Daoy (cell line): ENCODE measurements around the gene IP6K3. TPM values are rescaled to one million over a fixed set of nuclear protein-coding genes. Genes with fewer than 3 reads are reported as not detected.
A peak's percentile ranks its signal among the peaks of the same experiment; 100 is the strongest.

Experiments
- DNase-seq: peaks from one replicate; pipeline ENCODE4 v3.0.0-alpha.2; 2015; ENCODE audit warnings: low read depth
- total RNA-seq: library from RNA; depleted of rRNA; stranded (reverse); fragments of >200 nt; shearing (Covaris generic); gene quantifications from 2 replicates; pipeline ENCODE4 v1.2.3, GENCODE V29; 2014

IP6K3 gene
- total RNA-seq, 1 experiment from 2014 or later, result not detected

DNA sequence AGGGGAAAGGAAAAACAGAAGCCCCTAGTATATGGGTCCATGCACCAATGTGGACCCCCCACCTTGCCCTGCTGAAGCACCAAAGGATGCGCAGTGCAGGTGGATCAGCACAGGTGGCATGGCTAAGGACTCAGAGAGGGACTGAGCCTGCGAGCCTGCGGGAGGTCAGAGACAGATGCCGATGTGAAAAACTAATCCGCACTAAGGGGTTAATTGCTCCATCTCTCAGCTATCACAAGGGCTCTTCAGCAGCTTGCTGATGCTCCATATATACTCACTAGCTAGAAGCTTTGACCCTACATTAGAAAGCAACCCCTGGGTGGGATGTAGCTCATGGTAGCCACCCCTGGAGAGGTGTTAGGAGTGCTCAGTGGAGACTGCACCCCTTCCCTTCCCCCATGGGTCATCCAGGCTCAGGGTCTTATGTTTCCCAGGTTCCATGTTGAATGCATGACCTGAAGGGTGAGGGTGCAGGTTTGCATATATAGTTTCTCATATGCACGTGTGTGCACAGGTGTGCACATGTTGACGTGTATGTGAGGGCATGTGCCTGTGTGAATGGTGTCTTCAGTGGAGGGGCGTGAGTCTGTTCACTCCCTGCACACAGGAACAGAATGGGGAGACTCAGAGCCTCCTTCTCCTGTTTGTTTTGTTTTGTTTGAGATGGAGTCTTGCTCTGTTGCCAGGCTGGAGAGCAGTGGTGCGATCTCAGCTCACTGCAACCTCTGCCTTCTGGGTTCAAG is 13.4 kb upstream of the IP6K3 start:
- DNase-seq, result no peak

DNA sequence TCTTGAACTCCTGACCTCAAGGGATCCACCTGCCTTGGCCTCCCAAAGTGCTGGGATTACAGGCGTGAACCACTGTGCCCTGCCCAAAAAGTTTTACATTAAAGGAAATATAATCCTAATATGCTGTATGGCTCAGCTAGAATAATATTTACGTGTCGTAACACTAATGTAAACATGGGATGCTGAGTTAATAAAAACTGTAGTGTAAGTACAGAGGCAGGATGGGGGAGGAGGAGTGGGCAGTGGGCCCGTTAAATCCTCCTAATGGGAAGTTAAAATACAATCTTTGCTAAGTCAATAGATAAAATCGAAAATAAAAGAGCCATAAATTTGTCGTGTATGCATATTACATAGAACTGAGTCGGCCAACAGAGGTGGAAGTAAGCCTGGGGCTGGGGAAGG is 12.1 kb upstream of the IP6K3 start:
- no peak for DNase-seq

DNA sequence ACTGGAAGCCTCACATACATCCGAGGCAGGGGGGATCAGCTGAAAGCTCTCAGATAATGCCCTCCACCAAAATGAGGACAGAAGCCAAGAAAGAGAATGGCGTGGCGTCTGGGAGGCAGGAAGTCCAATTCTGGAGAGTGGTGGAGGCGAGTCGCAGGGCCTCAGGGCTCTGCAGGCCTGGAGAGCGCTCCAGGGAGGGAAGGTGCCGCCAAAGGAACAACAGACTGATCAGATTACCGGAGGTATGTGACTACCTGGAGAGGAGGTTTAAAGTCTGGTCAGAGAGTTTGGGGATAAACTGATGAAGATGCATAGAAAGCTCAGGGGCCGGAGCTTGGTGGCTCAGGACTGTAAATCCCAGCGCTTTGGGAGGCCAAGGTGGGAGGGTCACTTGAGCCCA is 11.2 kb upstream of the IP6K3 start:
- DNase-seq, result no peak

DNA sequence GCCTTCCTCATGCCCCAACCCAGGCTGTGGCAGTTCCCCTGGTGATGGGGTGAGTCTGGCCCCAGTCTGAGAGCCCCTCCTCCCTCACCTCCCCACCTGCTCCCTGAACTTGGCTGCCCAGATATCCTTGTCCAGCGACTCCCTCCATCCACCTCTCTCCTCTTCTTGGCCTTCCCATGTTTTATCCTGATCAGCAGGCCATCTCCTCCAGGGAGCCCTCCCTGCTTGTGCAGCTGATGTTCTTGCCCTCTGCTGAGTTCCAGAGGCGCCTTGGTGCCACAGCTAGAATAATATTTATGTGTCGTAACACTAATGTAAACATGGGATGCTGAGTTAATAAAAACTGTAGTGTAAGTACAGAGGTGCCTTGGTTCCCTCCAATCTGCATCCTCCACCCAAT is 10.4 kb upstream of the IP6K3 start:
- DNase-seq, result no peak

DNA sequence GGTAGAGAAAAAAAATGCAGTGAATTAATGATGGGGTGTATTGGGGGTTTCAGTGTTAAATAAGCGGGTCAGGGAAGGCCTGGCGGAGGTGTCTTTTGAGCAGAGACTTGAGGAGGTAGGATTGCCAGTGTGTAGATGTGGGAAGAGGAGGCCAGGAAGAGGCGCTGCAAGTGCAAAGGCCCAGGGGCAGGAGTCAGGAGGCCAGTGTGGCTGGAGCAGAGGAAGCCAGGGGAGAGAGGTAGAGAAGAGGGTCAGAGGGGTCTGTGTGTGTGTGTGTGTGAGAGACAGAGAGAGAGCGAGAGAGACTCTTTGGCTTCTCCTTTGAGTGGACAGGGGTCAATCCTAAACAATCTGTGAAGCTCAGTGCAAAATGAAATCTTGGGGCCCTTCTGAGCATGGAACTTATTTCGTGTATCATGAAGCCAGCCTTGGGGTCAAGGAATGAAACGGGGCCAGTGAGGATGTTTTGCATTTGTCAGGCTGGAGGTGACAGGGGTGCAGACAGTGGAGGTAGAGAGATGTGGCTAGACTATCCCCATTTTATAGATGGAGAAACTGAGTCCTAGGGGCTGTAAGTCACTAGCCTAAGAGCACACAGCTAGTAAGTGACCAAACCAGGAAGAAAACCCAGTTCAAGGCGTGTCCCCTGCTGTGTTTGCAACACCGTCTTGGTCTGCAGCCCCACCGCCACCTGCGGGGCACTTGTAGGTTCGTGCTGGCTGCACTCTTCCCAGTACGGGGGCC is 9.7 kb upstream of the IP6K3 start:
- DNase-seq, result no peak

DNA sequence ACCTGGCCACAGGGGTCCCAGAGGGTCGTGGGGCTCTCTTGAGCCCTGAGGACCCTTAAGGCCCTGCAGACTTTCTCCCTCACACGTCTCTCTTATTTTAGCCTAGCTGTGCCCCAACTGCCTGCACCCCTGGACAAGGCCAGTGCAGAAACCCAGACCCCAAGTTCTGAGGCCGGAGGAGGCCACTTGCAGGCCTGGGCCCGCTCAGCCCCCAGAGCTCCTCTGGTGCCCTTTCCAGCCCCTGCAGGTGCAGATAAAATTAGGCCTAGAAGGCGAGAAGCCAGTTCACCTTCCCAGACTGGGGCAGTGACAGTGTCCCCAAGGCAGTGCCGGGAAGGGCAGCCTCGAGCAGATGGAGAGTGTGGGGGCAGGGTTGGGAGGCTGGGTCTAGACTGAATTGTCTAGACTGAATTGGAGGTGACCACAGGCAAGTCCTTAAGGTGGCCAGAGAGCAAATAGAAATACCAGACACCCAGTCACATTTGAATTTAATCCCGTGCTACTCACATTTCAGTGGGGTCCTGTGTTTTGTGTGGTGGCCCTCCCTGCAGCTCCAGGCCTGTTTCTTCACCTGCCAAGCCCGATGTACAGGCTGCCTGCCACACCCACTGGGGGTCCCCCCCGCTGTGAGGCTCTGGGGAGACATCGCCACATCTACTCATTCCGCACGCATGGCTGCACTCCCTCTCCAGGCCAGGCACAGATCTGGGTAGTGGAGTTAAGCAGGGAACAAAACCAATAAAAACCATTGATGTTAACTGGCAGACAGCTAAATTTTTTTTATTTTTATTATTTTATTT is 8.6 kb upstream of the IP6K3 start:
- peak; percentile 57 for DNase-seq

DNA sequence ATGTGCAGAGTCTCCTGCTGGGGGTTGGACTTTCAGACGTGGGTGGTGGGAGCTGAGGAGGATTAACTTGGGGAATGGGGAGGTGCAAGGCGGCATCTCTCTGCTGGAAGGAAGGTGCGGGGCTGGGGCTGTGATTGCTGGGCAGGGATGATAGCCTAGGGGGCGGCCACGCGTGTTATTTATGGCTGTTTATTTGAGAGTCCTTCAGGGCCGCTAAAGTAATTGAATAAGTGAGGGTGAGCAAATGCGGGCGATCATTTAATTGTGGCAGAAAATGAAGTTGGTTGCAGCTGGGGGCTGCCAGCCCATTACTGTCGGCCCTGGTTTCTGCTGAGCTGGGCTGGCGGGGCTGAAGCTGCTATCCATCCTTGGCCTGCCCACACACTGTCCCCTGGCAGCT is 7.5 kb upstream of the IP6K3 start:
- DNase-seq, result no peak

DNA sequence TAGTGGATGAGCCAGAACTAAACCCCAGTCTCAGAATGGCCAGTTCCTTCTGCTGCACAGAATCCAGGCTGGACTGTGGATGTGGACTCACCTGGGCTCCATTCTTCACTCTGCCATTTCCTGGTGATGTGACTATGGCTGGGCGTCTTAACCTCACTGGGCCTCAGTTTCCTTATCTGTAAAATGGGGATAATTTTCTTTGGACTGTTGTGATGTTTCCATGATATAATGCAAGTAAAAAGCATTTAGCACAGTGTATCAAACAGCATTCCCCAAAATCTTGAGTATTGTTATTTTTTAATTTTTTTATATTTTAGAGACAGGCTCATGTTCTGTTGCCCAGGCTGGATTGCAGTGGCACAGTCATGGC is 5.9 kb upstream of the IP6K3 start:
- no peak for DNase-seq

DNA sequence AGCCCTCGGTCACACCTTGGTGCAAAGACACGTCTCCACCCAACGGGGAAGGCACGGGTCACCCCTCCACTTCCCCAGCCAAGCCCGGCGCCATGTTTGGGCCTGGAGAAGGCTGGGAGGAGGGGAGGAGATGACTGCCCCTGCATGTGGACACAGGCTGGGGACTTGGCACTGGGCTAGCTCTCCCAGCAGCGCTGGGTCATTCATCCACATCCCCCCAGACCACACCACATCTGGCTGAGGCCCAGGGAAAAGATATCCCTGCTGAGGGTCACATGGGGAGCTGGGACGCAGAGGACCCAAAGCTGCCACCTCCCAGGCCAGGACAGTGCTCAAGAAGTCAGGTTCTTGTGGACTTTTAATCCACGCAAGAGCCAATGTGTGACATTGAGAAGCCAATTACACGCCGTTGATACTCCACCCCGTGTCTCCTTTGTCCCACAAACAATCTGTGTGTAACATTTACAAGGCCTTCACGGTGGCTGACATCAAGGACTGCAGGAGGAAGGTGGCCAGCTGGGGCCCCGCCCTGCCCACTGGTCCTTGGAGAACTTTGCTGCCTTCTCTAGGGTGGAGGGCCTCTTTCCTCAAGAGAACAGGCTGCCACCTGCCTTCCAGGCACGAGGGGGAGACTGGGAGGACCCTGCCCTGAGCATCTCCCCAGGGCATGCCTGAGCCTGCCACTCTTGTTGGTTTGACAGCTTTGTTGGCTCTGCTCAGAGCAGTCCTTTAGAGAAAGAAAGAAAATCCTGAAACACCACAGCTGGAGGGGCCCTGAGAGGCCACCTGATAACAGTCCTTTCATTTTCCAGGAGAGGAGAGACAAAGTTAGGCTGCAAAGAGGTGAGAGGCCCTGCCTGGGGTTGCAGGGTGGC is 5.3 kb upstream of the IP6K3 start:
- DNase-seq, result no peak

DNA sequence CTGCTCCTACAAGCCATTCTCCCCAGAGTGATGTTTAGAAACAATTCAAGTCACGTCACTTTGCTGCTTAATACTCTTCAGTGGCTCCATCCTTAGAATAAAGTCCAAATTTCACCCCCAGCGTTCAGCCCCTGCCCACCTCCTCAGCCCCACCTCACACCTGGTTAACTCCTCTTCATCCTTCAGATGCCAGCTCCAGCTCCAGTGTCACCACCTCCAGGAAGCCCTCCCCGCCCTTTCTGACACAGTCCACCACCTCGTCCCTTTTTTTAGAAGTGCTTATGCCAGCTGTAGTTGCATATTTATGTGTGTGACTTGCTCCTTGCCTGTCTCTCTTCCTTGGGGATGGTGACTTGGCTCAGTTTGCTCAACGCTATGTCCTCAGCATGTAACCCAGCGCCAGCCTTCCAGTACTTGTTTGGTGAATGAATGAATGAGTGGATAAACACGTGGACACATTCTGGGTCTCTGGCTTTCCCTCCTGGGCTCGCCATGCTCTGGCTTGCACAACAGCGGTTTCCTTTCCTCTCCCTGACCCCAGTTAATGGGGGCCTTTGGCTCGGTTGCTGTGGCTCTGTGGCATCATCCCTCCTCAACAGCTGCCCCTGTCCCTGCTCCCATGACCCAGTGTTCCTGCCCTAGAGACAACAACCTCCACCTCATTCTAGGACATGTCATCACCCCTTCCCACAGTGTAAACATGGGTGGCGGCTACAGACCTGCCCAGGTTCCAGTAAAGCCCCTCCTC is 3.7 kb upstream of the IP6K3 start:
- no peak for DNase-seq

DNA sequence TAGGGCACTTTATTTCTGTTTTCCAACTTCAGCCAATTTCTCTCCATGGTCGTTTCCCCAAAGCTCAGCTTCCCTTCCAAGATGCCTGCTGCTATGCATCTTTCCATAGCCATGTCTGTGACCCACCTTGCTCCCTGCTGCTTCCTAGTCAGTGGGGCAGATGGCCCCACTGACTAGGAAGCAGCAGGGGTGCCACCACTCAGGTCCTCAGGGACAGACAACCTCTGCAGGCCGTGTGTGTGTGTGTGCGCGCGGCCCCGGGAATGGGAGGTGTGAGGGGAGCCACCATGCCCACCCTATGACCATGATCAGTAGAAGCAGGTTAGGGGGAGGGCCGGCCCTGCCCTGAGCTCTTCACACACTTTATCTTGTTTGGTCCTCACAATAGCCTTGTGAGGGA is 2.7 kb upstream of the IP6K3 start:
- no peak for DNase-seq

DNA sequence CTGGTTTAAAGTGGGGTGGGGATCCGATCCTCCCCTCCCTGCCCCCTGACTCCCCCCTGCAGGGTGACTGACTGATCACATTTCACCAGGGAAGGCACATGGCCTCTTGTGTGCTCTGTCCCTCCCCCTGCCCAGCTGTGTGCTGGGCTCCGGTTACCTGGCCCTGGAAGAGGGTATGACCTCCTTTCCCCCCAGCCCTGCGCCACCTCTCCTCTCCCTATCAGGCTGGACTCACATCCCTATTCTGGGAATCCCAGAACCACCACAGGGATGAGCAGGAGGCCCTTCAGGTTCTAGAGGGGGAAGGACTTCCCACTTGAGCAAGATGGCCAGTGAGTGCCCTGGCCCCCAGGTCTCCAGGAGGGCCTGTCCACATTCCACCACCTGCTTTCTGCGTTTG is 2.1 kb upstream of the IP6K3 start:
- DNase-seq, result no peak

DNA sequence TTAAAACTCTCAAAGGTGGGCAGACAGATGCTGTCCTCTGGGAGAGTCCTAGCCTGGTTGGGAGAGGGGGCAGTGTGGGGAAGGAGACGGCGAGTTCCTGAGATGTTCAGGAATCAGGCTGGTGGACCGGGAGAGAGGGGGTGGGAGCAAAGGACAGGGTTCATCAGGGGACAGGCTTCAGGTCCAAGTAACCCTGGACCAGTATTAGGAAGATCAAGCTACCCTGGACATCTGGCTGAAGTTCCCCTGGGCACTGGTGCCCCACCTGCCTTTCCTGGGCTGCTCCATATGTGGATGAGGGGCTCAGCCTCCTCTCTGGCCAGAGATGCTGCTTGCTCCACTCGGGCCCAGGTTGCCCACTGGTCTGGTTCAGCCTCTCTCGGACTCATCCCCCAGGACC is 1.1 kb upstream of the IP6K3 start:
- DNase-seq, result no peak

DNA sequence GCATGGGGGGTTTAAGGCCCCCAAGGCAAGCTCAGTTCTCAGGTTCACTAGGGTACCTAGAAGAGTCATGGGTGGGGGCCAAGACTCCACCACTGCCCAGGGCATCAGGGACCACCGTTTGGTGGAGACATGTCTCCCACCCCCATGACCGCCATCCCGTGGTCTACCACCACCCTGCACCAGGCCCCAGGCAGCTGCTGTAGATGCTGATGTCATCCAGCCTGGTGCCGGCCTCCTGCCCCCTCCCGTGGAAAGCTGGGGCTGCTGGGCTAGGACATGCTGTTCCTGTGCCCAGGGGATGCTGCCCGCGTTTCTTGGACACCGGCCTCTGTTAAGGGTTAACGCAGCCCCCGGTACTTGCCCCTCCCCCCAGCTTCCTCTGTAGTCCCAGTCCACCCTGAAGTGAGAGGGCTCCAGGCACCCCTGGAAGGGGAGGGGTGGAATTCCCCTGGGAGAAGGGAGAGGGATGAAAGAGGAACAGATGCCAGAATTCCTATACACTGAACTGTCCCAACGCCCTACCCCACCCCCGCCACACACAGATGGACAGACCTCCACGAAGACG is 587 bp downstream of the IP6K3 start:
- DNase-seq, result peak; percentile 64

DNA sequence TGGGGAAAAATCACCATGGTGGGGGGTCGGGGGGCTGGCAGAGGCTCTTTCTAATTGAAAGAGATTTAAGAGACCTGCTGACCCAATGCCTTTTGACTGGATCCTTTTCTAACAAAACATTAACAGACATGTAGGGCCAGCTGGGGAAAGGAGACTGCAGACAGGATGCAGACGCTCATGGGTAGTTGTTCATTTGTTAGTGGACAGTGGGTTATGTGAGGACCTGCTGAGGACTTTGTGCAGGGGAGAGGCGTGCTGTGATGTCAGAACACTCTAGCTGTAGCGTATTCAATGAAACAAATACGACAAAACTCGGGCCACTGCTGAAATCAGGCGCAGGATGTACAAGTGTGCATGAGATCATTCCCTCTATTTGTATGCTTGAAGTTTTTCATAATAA is 1.2 kb downstream of the IP6K3 start:
- no peak for DNase-seq

DNA sequence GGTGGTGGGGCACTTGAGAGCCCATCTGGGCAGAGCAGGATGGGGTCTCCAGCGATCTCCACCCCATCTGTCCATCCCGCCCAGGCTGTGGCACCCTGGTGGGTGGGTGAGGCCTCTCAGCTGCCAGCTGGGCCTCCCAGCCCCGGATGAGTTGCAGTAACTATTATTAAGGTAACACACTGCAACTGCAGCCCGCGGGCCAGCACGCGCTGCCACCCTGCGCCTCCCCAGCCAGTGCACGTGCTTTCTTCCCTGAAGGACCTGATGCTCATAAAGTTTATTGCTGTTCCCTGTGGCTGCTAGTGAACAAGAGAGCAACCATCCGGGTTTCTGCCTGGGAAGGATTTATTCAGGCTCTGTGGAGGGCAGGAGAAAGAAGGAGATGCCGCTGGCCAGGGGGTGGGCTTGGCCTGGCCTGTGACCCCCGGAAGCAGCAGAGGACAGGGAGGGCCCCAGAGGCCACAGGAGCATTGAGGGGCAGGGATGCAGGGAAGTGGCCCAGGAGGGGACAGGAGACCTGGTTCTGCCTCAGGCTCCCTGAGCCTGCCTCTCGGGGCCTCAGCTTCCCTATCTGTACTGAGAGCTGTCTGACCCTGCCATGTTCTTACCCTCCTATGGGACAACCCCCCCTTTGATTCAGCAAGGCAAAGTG is 1.7 kb downstream of the IP6K3 start:
- DNase-seq, result no peak

DNA sequence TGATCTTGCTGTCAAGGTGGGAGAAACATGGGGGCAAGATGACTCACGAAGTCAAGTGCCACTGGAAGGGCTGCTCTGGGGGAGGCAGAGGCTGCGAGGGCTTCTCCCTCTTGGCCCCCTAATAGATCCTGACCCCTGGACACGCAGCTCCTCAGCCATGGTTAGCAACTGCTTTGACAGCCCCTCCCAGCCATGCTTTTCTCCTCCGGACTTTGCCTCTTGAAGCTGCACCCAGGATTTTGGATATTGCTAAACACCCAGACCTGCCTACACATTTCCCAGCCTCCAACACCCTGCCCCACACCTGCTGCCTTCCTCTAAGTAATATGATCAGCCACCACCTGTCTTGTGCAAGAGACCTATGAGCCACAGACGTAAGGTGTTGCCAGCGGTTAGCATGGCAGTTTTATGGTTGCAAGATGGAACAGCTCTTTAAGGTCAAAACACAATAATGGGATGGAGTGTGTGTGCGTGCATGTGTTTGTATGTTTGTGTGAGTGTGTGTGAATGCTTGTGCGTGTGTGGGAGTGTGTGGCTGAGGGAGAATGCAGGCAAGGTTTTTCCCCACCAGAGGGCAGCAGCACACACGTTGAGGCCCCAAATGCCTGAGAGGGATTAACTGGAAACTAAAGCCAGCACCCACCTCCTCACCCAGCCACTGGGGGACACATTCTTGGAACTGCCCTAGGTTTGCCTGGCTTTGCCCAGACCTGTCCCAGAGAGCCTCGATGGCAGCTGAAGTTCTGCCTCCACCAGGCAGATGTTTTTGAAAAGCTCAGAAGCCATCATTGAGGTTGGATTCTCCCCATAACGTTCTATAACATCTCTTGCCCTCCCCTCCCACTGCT is 2.5 kb downstream of the IP6K3 start:
- peak; percentile 75 for DNase-seq

DNA sequence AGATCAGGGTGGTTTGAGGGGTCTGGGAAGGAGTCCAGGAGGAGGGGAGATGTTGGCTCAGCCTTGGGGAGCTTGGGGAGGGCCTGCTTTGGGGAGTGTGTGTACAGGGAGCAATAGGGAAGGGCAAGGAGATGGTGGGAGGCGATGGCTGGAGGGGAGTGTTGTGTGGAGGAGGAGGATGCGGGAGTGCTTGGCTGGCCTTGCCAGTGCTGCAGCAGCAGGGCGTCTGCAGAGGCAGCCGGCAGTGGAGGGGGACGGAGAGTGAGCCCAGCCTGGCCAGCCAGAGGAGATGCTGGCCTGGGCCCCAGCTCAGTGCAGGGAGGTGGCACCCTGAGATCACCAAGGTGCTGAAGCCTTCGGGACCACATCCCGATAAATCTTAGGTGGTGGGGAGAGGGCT is 3.9 kb downstream of the IP6K3 start:
- no peak for DNase-seq

DNA sequence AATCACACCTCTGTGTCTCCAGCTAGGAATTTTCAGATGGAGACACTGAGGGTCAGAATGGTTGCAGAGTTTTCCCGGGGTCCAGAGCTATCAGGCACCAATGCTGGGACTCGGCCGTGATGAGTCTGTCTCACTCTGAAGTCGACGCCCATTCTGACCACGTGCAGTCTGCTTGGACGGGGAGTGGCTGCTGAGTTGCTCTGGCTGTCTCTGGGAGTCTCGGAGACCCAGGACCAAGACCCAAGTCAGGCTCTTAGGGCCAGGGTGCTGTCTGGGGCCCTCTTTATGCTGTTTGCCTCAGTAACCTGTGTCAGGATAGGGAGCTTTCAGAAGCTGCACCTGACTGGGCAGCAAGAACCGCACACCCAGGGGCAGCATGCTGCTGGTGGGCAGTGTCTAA is 4.6 kb downstream of the IP6K3 start:
- no peak for DNase-seq
